Left renal cortex interstitium (tissue), 4 donors: ENCODE data around the gene COASY. TPM values are rescaled to one million over a fixed set of nuclear protein-coding genes. Genes with fewer than 3 reads are reported as not detected.
"Not testable (repeated sequence)": the region's sequence is repeated elsewhere in the genome, so short reads cannot be mapped to it uniquely, and the experiment has no call there.

Source experiments
- DNase-seq, 4 donors: peaks; one replicate each; pipeline ENCODE4 v3.0.0-alpha.2; 2013; ENCODE audit warnings: low read depth in 4 of 4, low spot score in 2 of 4, missing footprints in 1 of 4
- polyA plus RNA-seq, 4 donors: library from polyadenylated mRNA; unstranded; fragments of 120-200 nt; gene quantifications; one replicate each; pipeline ENCODE4 v1.2.1, GENCODE V29; 2013; ENCODE audit not compliant: insufficient read length in 4 of 4

Gene COASY
- polyA plus RNA-seq, 4 donors, result 57.7 to 67.1 (median 59.9) TPM

- no peak for DNase-seq
These were observed 12.8 kb upstream of the COASY start for GRCh38 chr17:42548993-42549755.

GRCh38 chr17:42552736-42553135 lies 9.2 kb upstream of the COASY start, which contains the start of gene HSD17B1:
Gene HSD17B1, plus strand, starts transcription at chr17:42552923. Its CDS starts 11 bp downstream, at chr17:42552934.
- DNase-seq, result not testable (repeated sequence)

- no peak for DNase-seq
These were observed 8.7 kb upstream of the COASY start for GRCh38 chr17:42553161-42553818.

- DNase-seq, result no peak
These were observed 8.1 kb upstream of the COASY start for GRCh38 chr17:42553866-42554249.

GRCh38 chr17:42554250-42555121 lies 7.5 kb upstream of the COASY start:
- peak in 1 of 4 donors; percentile 85 for DNase-seq

GRCh38 chr17:42555122-42555622 lies 6.8 kb upstream of the COASY start:
- no peak for DNase-seq

GRCh38 chr17:42555961-42556617 lies 5.9 kb upstream of the COASY start:
- not testable (repeated sequence) for DNase-seq

- no peak for DNase-seq
These were observed 2.9 kb upstream of the COASY start for GRCh38 chr17:42559075-42559474.

- no peak for DNase-seq
These were observed 1.7 kb upstream of the COASY start for GRCh38 chr17:42560246-42560645.

- DNase-seq, result no peak
These were observed 617 bp downstream of the COASY start for GRCh38 chr17:42562388-42563142.

GRCh38 chr17:42563143-42563509 lies 1.2 kb downstream of the COASY start:
- DNase-seq, result no peak

GRCh38 chr17:42563543-42563942 lies 1.6 kb downstream of the COASY start:
- no peak for DNase-seq

- DNase-seq, result no peak
These were observed 2.0 kb downstream of the COASY start for GRCh38 chr17:42563950-42564349.

GRCh38 chr17:42564815-42565522 lies 3.0 kb downstream of the COASY start:
- DNase-seq, result no peak

- no peak for DNase-seq
These were observed 3.7 kb downstream of the COASY start for GRCh38 chr17:42565523-42566214.

GRCh38 chr17:42566215-42566882 lies 4.4 kb downstream of the COASY start:
- DNase-seq, result no peak

- peak in 1 of 4 donors; percentile 82 for DNase-seq
These were observed 5.1 kb downstream of the COASY start, which contains the start of gene MLX for GRCh38 chr17:42566883-42567573. Gene MLX, plus strand, starts transcription at chr17:42567100. Its CDS starts 25 bp downstream, at chr17:42567125.
